ENCODE results near the gene IQGAP2.

GRCh38 chr5:76441101-76441500 lies 38.0 kb downstream of the IQGAP2 start:
- TF ChIP-seq CTCF (IDR thresholded peaks at IDR 0.05): no peak
- no peak for TF ChIP-seq POLR2A (IDR thresholded peaks at IDR 0.05)
